ENCODE measurements around the gene TPD52L1.

TPD52L1 gene

GRCh38 chr6:125210667-125211066 is 57.1 kb downstream of the TPD52L1 start:
- H3K4me3 ChIP-seq (replicated peaks; ENCODE audit: low read depth, low read length): no peak overlapping the region
- TF ChIP-seq CTCF (IDR thresholded peaks at IDR 0.05; ENCODE audit: low read length, missing control alignments): no peak
- DNase-seq (ENCODE audit: low read depth): no peak

- no peak for TF ChIP-seq CTCF (IDR thresholded peaks at IDR 0.05; ENCODE audit: low read length, missing control alignments)
- no peak overlapping the region for H3K4me3 ChIP-seq (replicated peaks; ENCODE audit: low read depth, low read length)
- no peak for DNase-seq (ENCODE audit: low read depth)
Observed at GRCh38 chr6:125211352-125211751, 57.8 kb downstream of the TPD52L1 start.

- TF ChIP-seq CTCF (IDR thresholded peaks at IDR 0.05; ENCODE audit: low read length, missing control alignments): no peak
- DNase-seq (ENCODE audit: low read depth): no peak
- H3K4me3 ChIP-seq (replicated peaks; ENCODE audit: low read depth, low read length): no peak overlapping the region
Observed at GRCh38 chr6:125212377-125212776, 58.8 kb downstream of the TPD52L1 start.

- no peak overlapping the region for H3K4me3 ChIP-seq (replicated peaks; ENCODE audit: low read depth, low read length)
- TF ChIP-seq CTCF (IDR thresholded peaks at IDR 0.05; ENCODE audit: low read length, missing control alignments): no peak
- no peak for DNase-seq (ENCODE audit: low read depth)
Observed at GRCh38 chr6:125213939-125214338, 60.4 kb downstream of the TPD52L1 start.

- DNase-seq (ENCODE audit: low read depth): no peak
- TF ChIP-seq CTCF (IDR thresholded peaks at IDR 0.05; ENCODE audit: low read length, missing control alignments): no peak
- no peak overlapping the region for H3K4me3 ChIP-seq (replicated peaks; ENCODE audit: low read depth, low read length)
Observed at GRCh38 chr6:125215252-125215819, 61.8 kb downstream of the TPD52L1 start.

GRCh38 chr6:125216015-125216414 is 62.4 kb downstream of the TPD52L1 start:
- H3K4me3 ChIP-seq (replicated peaks; ENCODE audit: low read depth, low read length): no peak overlapping the region
- no peak for DNase-seq (ENCODE audit: low read depth)
- no peak for TF ChIP-seq CTCF (IDR thresholded peaks at IDR 0.05; ENCODE audit: low read length, missing control alignments)

GRCh38 chr6:125217369-125217768 is 63.8 kb downstream of the TPD52L1 start:
- H3K4me3 ChIP-seq (replicated peaks; ENCODE audit: low read depth, low read length): no peak overlapping the region
- no peak for DNase-seq (ENCODE audit: low read depth)
- TF ChIP-seq CTCF (IDR thresholded peaks at IDR 0.05; ENCODE audit: low read length, missing control alignments): no peak
